ENCODE measurements around the gene CENPN.

Gene CENPN

DNA sequence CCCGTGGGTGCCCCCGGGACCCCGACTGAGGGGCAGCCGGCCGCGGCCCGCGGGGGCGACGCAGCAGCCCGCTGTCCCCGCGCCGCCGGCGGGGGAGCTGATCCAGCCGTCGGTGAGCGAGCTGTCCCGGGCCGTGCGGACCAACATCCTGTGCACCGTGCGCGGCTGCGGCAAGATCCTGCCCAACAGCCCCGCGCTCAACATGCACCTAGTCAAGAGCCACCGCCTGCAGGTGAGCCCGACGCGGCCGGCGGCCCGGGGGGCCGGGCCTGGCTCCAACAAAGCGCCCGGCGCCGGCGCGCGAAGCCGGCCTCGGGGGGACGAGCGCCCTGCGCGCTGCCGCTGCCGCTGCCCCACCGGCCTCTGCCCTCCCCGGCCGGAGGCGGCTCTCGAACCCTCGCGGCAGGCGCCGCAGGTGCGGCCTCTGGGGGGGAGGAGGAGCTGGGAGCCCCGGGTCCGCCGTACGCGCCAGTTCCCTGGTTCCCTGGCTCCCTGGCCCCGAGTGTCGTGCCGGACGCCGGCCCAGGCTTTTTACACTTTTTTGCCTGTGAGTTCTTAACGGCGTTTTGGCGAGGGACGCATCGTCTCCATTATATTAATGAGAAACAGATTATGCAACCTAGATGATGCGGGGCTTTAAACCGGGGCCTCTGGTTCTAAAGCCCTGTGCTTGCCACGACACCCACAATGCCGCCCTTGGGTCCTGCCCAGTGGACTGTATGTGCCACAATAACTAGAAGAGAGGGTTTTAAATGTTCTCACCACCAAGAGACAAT, 29.1 kb downstream of the CENPN start:
- no peak for DNase-seq

DNA sequence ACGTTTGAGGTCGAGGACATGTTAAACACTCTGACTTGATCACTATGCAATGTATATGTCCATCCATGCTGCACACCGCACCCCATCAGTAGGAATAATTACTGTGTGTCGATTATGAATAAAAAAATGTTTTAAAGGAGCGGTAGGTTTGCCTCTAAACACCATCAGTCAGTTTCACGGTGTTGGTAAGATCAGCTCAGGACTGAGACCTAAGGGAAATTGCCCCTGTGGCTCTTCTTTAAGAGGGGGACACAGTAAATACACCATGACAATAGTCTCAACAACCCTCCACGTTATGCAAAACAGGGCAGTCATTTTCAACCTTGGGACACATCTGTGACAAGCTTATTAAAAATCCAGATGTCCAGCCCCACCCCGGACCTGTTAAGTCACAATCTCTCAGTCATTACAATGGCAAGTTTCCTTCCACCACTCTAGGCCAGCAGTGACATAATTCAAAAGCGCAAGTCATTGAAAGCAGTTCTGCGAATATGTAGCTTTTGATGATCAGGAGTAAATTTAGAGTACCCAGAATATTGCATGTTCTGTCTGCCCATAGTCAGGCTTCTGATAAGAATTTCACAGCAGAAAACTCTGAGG, 29.8 kb downstream of the CENPN start:
- DNase-seq: no peak

DNA sequence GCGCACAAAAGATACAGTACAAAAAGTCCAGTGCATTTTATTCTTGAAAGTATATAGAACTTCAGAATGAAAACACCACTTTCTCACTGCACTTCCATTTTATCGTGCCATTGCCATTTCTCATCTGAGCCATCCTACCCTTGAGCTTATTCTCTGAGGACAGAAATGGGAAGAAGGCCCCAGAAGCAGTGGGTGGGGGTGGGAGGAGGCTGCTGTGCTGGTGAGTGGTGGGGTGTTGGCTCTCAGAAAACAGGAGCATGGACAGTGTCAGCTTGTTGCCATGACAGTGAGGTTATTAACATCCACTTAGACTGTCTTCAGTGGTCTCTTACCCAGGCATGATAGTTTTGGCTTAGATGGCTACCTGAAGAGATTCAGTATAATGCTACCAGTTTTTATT, 33.1 kb downstream of the CENPN start:
- DNase-seq: no peak

DNA sequence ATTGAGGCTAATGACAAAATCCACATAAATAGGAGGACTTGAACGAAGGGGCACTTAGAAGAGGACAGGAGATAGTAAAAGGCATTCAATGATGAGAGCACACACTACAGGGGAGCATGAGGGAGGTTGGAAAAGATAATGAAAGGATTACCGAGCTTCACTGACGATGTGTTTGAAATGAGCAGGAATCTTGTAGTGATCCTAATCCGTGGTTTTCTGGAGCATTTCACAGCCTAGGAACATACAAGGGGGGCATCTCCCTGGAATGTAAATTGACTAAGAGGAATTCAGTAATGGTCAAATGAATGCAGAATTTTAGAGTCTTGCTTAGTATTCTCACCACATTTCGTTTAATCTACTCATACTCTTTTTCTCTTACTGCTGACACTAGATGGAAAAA, 33.8 kb downstream of the CENPN start:
- DNase-seq: no peak

DNA sequence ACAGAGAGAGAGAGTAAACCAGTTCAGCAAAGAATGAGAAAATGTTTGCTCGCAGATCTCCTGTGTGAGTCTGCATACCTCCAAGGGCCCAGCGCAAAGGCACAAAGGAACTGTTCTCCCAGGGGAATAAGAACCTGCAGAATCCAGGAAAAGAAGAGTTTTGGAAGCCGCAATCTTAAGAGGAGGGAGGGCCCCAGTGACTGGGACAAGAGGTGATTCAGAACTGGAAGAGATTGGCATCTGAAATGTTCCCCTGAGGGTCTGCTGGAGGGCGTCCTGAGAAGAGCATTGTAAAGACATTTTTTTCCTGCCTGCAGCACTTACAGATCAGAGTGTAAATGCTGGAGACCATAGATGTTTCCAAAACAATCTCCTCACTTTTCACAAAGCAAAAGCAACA, 34.7 kb downstream of the CENPN start:
- DNase-seq: no peak

DNA sequence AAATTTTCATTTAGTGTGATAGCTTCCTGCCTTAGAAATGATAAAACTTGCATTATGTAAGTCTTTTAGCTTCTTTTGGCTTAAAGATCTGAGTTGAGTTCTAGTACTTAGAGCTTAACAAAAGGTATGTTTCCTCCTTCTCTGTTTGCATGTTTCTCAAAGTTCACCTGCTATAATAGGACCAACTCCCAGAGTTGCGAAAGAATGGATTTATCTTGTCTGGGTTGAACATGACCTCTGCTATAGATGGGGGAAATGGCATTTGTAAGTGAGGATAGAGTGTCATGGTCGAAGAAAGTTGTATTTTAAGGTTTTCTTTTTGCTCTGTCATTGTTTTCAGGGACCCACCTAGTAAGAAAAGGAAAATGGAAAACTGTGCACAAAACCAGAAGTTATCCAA, 35.8 kb downstream of the CENPN start:
- DNase-seq: no peak

DNA sequence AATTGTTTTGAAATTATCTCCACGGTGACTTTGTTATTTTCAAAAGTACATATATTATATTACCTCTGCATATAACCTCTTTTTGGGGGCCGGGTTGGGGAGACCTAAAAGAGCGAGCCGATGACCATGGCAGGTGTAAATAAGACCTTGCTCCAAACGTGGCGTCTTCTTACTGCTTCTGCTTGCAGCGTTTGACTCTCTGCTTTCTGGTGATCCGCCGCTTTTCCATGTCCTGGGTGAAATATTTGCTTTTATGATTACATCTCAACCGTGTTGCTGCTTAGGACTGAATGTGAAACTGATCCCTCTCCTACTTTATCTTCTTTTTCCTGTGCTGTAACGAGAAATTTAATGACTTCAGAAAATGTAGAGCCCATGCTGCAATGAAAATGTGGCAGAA, 46.7 kb downstream of the CENPN start:
- DNase-seq: no peak

DNA sequence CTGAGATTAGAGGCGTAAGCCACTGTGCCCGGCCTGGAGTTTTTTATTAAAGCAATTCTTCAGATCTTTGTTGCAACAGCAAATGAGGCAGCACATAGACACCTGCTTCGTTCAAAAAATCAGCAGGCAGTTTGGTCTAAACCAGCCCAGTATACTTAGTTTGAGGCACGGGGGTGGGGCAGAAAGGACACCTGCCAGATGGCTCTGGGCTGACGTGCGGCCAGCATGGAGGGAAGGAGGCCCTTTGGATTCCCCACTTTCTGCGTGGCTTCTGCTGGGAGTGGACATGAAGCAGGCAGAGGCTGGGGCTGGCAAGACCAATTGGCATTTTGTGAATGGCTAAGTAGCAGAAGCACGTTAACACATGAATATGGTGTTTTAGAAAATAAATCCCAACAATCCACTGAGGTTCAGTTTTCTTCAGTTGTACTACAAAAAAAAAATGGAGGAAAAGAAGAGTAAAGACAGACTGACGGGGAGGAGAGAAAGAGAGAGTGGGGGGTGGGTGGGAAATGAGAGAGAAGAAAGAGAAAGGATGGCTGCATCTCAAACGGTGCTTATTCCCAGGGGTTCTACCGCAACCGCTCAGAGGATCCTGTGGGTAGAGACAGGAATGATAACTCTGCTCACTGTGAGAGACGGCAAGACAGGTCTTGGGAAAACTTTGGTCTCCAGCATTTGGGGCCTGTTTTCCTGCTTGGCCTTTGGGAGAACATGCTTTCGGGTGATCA, 53.7 kb downstream of the CENPN start:
- DNase-seq: no peak

DNA sequence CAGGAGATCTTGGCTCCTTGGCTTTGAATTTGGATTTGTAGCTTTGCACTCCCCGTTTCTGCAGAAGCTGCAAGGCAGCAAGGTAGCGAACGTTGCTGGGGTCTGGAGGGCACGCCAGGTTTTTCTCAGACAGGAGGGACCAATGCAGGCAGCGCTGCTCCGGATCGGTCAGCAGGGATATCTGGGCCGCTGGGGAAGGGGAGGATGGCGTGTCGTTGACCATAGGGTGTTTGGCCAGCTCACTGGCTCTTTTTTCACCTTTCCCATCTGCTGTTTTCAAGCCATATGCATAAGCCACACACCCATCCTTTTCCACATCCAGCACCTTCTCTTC, 54.3 kb downstream of the CENPN start:
- DNase-seq: no peak

DNA sequence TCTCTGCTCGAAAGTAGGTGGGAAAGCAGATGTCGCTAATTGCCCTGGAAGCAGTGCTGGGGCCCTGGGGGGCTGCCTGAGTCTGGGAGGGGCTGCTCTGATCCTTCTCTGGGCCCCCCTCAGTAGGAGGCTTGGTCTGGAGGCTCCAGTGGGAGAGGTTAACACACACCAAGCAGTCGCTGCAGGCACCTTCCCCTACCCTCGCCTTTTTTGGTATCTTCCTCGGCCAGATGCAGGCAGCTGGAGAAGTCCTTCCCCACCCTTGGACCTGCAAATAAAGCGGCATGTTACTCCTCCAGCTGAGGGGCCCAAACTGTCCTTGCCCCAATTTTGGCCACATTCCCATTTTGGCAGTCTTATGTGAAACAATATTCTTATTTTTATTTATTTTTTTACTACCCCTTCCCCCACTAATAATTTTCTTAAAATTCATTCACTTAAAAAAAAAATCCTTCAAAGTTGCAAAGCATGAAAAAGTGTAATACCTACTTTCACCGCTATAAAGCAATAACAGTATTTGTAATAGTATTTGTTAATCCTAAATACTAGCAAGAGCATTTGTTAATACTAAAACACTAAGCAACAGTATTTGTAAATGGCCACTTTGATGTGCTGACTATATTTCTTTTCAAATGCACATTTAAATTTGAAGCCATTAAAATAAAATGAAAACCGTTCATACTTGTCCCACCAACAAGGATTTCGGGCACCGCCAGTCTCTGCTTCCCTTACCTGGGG, 55.0 kb downstream of the CENPN start:
- DNase-seq: no peak

DNA sequence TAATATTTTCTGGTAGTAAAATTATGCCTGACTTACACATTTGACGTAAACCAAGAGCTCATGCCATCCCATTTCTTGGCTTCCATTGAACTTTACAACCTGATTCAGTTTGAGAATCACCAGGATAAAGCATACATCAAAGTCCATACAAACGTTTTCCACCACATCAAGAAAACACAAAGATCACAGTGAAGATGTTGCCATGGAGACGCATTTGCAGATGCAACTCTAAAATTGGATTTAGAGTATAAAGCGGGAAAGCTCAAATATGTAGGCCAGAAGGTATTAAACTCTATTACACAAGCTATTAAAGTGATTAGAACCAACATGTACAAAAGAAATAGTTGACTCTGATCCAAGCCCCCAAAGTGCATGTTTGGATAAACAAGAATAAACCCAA, 59.7 kb downstream of the CENPN start:
- no peak for DNase-seq

DNA sequence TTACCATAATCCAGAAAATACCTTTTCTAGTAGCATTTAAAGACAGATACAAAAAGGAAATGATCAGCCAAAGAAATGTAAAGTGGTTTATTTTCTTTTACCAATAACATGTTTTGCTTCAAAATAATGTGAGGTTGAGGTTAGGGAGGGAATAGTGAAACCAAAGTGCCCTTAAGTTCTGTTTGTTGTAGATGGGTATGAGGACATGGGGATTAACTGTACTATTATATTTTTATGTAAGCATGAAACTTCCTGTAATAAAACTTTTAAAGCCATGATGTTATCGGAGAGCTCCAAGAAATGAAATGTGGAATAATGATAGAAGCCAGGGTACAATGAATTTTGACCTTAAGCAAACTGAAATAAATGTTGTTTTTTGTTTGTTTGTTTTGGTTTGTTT, 60.2 kb downstream of the CENPN start:
- DNase-seq: no peak

DNA sequence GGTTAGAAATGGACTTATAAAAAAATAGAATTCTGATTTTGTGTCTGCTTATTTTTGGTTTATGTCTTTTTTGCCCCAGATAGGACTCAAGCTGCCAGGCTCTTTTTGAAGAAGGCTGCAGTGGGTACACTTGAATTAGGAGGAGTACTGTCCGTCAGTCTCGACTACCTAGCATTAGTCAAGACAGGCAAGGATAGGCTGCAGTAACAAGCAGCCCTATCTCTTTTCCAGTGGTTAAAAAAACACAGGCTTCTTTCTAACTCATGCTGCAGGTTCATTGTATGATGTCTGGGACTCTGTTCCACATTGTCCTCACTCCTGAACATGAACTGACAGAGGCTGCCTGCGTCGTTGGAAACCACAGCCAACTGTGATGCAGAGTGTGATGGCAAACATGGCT, 62.0 kb downstream of the CENPN start:
- DNase-seq: no peak

DNA sequence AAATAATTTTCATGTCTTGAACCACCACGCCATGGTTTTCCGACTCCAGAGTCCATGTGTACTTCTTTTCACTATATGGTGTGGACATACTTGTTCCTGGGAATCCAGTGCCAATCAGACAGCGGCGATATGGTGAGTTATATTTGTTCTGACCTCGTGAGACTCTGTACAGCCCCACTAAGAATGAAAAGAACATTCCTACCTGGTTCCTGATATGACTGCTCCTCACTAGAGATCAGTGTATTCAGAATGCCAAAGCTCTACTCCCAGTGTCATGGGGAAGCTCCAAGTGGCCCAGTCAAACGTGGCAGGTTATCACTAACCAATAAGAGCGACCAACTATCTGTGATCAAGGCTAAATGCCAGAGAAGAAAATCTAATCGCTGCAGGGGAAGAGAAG, 64.0 kb downstream of the CENPN start:
- DNase-seq: no peak

DNA sequence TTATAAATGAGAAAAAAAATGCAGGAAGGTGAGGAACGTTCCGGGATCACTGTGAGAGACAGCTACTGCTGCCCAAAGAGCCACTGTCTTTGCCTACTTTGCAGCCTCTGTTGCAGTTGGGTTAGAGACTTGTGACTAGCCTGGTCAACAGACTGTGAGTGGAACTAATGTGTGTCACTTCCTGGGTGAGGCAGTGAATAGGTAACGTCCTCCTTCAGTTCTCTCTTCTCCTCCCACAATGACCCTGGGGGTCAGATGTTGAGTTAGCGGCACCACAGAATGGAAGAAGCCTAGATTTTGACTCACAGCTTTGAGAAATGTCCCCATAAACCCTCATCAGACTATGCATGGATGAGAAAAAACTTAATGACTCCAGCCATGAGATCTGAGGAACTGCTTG, 64.8 kb downstream of the CENPN start:
- no peak for DNase-seq

DNA sequence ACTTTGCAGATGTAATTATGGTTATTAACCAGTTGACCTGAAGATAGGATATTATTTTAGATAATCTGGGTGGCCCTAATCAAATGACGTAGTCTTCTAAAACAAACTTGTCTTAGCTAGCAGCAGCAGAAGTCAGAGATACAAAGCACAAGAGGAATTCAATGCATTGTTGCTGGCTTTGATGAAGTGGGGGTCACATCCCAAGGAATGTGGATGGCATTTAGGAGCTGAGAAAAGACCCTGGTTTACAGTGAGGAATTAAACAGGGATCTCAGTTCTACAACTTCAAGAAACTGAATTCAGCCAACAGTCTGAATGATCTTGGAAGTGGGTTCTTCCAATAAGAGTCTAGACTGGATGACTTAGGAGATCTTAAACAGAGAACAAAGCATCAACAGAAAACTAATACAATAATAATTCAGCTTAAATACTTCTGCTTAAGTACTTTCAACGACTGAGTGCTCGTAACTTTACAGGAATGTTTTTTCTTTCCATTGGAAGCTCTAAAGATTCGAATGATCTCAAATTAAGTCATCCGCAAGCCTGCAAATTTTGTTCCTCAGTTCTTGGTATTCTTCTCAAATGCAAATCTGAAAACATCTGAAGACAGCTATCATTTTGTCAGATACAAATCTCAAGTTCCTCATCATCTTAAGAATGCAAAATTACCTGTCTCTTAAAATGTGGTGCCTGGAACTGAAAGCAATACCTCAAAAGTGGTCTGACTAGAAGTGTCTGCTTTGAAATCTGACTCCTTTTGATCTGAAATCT, 66.7 kb downstream of the CENPN start:
- DNase-seq: no peak

DNA sequence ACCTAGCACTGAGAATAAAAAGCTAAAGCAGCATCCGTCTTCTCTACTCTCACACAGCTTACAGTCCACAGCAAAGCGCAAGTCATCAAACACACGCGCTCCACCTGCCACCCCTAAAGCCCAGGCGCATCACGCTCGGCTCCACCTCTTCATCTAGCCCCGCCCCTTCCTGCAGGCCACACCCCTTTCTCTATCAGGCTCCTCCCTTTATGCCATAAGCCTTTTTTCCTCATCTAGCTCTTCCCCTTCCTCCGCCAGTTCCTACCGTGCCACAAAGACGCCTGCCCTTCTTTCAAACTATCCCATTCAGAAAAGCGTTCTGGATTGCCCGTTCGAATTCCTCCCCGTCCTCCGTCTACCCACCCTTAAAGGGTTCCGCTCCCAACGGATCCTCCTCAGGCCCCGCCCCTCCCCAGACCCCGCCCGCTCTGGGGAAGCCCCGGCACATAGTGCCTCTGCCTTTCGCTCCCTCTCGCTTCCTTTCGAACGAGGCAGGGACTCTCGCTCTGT, 69.6 kb downstream of the CENPN start:
- peak; percentile 82 for DNase-seq

DNA sequence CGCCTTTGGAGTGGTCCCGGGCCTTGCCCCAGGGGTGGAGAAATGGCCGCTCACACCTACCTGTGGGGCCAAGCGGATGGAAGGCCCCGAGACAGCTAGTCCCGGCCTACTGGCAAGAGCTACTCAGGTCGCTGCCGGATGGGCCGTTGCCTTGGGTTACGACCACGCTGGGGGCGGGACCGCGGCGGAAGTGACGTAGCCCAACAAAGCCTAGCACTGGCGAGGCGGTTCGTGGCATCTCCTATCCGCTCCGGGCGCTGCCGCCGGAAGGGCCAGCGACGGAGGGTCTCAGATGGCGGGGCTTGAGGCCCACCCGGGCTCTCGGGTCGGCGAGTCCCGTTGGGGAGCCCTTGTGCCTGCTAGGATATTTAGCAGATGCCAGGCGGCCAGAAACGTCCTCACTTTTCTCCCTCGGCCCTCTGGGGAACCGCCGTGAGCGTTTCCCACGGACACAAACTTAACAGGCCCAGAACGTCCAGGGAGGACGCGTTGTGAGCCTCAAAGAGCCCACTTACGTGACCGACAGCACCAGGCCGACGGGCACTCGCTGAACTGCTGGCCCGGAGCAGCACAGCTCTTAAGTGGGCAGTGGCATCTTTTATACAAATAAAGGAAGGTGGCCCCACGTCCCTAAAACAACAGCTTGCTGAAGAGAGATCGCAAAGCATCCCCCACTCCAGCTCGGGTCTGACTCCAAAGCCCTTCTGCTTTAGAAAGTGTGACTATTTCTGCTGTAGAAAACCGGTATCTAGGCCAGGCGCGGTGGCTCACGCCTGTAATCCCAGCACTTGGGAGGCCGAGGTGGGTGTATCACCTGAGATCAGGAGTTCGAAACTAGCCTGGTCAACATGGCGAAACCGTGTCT, 70.3 kb downstream of the CENPN start, which contains the start of gene C16orf46:
TSS of gene C16orf46 (minus strand) at position 163 of the 865 bp plus-strand sequence. CDS start 13,283 bp downstream, outside the sequence.
- DNase-seq: peak; percentile 90

DNA sequence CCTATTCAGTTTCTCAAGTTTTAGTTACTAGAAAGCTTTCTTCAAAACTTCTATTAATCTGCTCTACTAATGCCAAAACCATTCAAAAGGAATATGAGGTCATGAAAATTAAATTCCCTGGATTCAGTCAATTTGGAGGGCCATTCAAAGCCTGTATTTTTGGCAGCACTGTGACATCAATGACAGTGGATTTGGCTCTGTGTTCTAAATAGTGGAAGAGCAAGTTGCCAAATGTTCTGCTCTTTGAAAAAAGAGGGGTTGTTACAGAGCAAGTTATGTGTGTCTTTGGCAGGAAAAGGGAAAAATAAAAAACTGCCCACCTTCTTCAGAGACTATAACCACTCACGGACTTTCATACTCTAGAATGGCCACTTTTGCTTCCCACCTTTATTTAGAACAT, 73.2 kb downstream of the CENPN start:
- DNase-seq: no peak

DNA sequence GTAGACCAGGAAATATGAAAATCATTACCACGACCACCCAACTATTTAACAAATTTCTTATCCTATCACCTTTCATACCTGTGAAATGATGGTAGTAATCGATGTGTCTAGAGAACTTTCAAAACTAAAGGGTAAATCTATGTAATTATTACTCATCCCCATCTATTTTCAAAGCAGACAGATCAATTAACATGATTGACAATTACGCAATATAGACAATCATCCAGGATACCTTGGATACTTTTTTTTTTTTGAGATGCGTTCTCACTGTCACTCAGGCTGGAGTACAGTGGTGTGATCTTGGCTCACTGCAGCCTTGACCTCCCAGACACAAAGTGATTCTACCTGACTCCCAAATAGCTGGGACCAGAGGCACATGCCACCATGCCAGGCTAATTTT, 74.0 kb downstream of the CENPN start:
- DNase-seq: no peak
